ENCODE data around the gene PRKN.

Gene PRKN

DNA sequence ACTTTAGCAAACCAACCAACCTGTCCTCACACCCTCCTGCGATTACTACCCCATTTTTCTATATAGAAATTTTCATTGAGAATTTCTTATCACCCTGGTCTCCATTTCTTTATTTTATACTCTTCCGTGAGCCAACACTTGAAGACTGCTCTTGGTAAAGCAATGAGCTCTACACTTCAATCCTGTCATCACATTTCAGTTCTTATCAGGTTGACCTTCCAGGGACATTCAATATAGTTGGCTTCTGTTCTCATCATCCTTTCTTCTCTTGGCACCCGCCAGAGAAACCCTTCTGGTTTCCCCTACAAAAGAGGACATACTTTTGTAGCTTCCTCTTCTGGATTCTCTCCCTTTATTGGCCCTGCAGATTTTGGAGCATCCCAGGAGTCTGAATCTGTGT, 279.3 kb downstream of the PRKN start:
- no peaks in the 10 kb centered on the region for H3K4me1 ChIP-seq (ENCODE audit: control insufficient read depth, insufficient read depth, low read length)
- no peak overlapping the region for H3K27ac ChIP-seq (ENCODE audit: low read depth, low read length)

DNA sequence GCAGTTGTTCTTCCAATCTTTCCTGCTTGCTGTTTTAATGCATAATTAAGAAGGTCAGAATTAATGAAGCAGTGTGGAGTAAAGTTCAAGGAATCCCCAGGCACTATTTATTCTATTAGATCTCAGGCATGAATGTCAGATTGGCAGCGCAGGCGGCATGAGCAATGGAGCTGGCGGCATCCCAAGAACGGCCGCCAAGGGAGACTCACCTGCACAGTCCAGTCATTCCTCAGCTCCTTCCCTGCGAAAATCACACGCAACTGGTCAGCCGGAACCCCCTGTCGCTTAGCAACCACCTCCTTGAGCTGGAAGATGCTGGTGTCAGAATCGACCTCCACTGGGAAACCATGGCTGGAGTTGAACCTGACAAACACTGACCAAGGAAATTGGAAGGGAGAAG, 284.5 kb downstream of the PRKN start:
- Histone ChIP-seq H3K4me3 (ENCODE audit: low read length) (no peak overlapping the region), H3K9ac (ENCODE audit: low read length) (no peak overlapping the region)

More for the DNA sequence above, 279.3 kb downstream of the PRKN start:
- no peak overlapping the region for H3K4me3 ChIP-seq (ENCODE audit: low read length)
- H3K9ac ChIP-seq (ENCODE audit: low read length): no peak overlapping the region
- no peaks in the 10 kb centered on the region for H3K27me3 ChIP-seq (ENCODE audit: control insufficient read depth, insufficient read depth, low read length)
- H3K36me3 ChIP-seq (ENCODE audit: control insufficient read depth, insufficient read depth, low read length): no peaks in the 10 kb centered on the region

DNA sequence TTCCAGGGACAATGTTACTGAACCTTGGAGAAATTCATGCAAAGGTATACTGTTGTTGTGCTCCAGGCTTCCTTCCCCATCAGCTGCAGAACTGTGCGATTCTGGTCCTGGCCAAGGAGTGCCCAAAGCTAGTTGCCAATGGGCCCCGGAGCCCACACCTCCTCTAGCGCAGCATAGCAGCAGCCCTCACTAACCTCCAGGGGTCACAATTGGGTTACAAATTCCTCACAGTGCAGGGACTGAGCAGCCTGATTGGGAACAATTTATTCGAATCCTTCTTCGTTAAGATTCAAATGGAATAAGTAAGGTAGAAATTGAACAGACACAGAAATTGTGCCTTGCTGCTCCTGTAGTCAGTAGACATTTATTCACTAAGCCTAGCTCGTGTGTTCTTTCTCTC, 284.9 kb downstream of the PRKN start:
- Histone ChIP-seq H3K9ac (ENCODE audit: low read length) (no peak overlapping the region), H3K4me1 (ENCODE audit: control insufficient read depth, insufficient read depth, low read length) (no peaks in the 10 kb centered on the region), H3K27me3 (ENCODE audit: control insufficient read depth, insufficient read depth, low read length) (no peaks in the 10 kb centered on the region), H3K4me3 (ENCODE audit: low read length) (no peak overlapping the region), H3K36me3 (ENCODE audit: control insufficient read depth, insufficient read depth, low read length) (no peaks in the 10 kb centered on the region), H3K27ac (ENCODE audit: low read depth, low read length) (no peak overlapping the region)

More for the DNA sequence above, 284.5 kb downstream of the PRKN start:
- Histone ChIP-seq H3K36me3 (ENCODE audit: control insufficient read depth, insufficient read depth, low read length) (no peaks in the 10 kb centered on the region), H3K27me3 (ENCODE audit: control insufficient read depth, insufficient read depth, low read length) (no peaks in the 10 kb centered on the region), H3K27ac (ENCODE audit: low read depth, low read length) (no peak overlapping the region), H3K4me1 (ENCODE audit: control insufficient read depth, insufficient read depth, low read length) (no peaks in the 10 kb centered on the region)

DNA sequence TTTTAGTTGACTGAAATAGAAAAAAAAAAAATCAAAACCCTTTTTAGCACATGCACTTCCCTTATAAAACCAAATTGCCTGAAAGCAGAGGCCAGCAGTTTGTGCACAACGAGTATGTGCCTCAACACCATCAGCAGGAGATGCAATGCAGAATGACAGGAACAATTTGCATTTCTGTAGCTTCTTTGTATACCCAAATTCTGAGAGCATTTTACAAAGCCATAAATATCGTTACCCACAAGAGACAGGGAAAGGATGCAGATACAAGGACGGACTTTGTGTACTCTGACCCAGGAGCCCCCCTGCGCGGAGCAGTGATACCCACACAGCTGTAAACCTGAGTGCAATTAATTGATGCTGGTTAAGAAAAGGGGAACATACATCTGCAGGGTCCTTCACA, 285.6 kb downstream of the PRKN start:
- Histone ChIP-seq H3K36me3 (ENCODE audit: control insufficient read depth, insufficient read depth, low read length) (no peaks in the 10 kb centered on the region), H3K27me3 (ENCODE audit: control insufficient read depth, insufficient read depth, low read length) (no peaks in the 10 kb centered on the region), H3K4me1 (ENCODE audit: control insufficient read depth, insufficient read depth, low read length) (no peaks in the 10 kb centered on the region), H3K4me3 (ENCODE audit: low read length) (no peak overlapping the region), H3K27ac (ENCODE audit: low read depth, low read length) (no peak overlapping the region), H3K9ac (ENCODE audit: low read length) (no peak overlapping the region)

- Histone ChIP-seq H3K27me3 (ENCODE audit: control insufficient read depth, insufficient read depth, low read length) (no peaks in the 10 kb centered on the region), H3K4me3 (ENCODE audit: low read length) (no peak overlapping the region), H3K36me3 (ENCODE audit: control insufficient read depth, insufficient read depth, low read length) (no peaks in the 10 kb centered on the region)
Measured at GRCh38 chr6:162438980-162439379, 288.6 kb downstream of the PRKN start.

GRCh38 chr6:162435071-162435470, 292.5 kb downstream of the PRKN start:
- Histone ChIP-seq H3K4me3 (ENCODE audit: low read length) (no peak overlapping the region), H3K36me3 (ENCODE audit: control insufficient read depth, insufficient read depth, low read length) (no peaks in the 10 kb centered on the region), H3K9ac (ENCODE audit: low read length) (no peak overlapping the region), H3K27me3 (ENCODE audit: control insufficient read depth, insufficient read depth, low read length) (no peaks in the 10 kb centered on the region), H3K27ac (ENCODE audit: low read depth, low read length) (no peak overlapping the region), H3K4me1 (ENCODE audit: control insufficient read depth, insufficient read depth, low read length) (no peaks in the 10 kb centered on the region)

More at GRCh38 chr6:162438980-162439379, 288.6 kb downstream of the PRKN start:
- Histone ChIP-seq H3K4me1 (ENCODE audit: control insufficient read depth, insufficient read depth, low read length) (no peaks in the 10 kb centered on the region), H3K27ac (ENCODE audit: low read depth, low read length) (no peak overlapping the region), H3K9ac (ENCODE audit: low read length) (no peak overlapping the region)

GRCh38 chr6:162421004-162421403, 306.6 kb downstream of the PRKN start:
- no peak overlapping the region for H3K27ac ChIP-seq (ENCODE audit: low read depth, low read length)
- H3K27me3 ChIP-seq (ENCODE audit: control insufficient read depth, insufficient read depth, low read length): no peaks in the 10 kb centered on the region
- no peaks in the 10 kb centered on the region for H3K36me3 ChIP-seq (ENCODE audit: control insufficient read depth, insufficient read depth, low read length)
- no peak overlapping the region for H3K4me3 ChIP-seq (ENCODE audit: low read length)
- H3K4me1 ChIP-seq (ENCODE audit: control insufficient read depth, insufficient read depth, low read length): no peaks in the 10 kb centered on the region
- H3K9ac ChIP-seq (ENCODE audit: low read length): no peak overlapping the region

DNA sequence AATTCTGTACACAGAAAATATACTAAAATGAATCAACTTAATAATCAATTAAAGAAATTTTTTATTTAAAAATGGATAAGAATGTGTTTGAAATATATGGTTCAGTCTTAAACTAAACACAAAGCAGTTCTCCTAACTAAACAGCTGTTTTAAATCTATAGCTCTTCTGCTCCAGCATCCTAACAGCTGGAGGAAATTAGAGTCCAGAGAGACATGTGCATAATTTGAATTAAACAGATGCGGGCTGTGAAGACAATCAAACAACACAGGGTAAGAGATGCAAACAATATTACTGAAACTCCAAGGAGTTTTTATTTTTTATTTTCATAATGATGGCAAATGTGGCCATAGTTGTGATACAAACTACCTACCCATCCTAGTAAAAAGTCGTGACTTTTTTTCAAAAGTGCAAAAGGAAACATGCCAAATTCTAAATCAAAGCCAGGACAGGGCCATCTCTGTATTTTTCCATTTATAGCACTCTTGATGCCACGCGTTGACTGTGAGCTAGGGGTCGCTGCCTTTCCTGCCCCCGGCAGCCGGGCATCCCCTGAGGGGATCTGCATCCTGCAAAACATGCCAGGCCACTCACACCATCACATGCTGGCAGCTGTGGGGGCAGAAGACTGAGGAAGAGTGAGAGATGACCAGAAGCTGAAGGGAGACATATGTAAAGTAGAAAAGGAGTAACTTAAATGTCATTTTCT, 310.6 kb downstream of the PRKN start:
- Histone ChIP-seq H3K36me3 (ENCODE audit: control insufficient read depth, insufficient read depth, low read length) (no peaks in the 10 kb centered on the region), H3K4me3 (ENCODE audit: low read length) (no peak overlapping the region), H3K27me3 (ENCODE audit: control insufficient read depth, insufficient read depth, low read length) (no peaks in the 10 kb centered on the region), H3K27ac (ENCODE audit: low read depth, low read length) (no peak overlapping the region), H3K9ac (ENCODE audit: low read length) (no peak overlapping the region), H3K4me1 (ENCODE audit: control insufficient read depth, insufficient read depth, low read length) (no peaks in the 10 kb centered on the region)

- H3K27ac ChIP-seq (ENCODE audit: low read depth, low read length): no peak overlapping the region
Measured at GRCh38 chr6:162416307-162416706, 311.3 kb downstream of the PRKN start.

GRCh38 chr6:162409741-162410691, 317.6 kb downstream of the PRKN start:
- Histone ChIP-seq H3K4me3 (ENCODE audit: low read length) (no peak overlapping the region), H3K27me3 (ENCODE audit: control insufficient read depth, insufficient read depth, low read length) (no peaks in the 10 kb centered on the region), H3K36me3 (ENCODE audit: control insufficient read depth, insufficient read depth, low read length) (no peaks in the 10 kb centered on the region), H3K9ac (ENCODE audit: low read length) (no peak overlapping the region), H3K27ac (ENCODE audit: low read depth, low read length) (no peak overlapping the region), H3K4me1 (ENCODE audit: control insufficient read depth, insufficient read depth, low read length) (no peaks in the 10 kb centered on the region)

More at GRCh38 chr6:162416307-162416706, 311.3 kb downstream of the PRKN start:
- no peaks in the 10 kb centered on the region for H3K4me1 ChIP-seq (ENCODE audit: control insufficient read depth, insufficient read depth, low read length)
- no peak overlapping the region for H3K4me3 ChIP-seq (ENCODE audit: low read length)
- H3K36me3 ChIP-seq (ENCODE audit: control insufficient read depth, insufficient read depth, low read length): no peaks in the 10 kb centered on the region
- H3K27me3 ChIP-seq (ENCODE audit: control insufficient read depth, insufficient read depth, low read length): no peaks in the 10 kb centered on the region
- no peak overlapping the region for H3K9ac ChIP-seq (ENCODE audit: low read length)

- no peak overlapping the region for H3K4me3 ChIP-seq (ENCODE audit: low read length)
- no peak overlapping the region for H3K27ac ChIP-seq (ENCODE audit: low read depth, low read length)
- H3K36me3 ChIP-seq (ENCODE audit: control insufficient read depth, insufficient read depth, low read length): no peaks in the 10 kb centered on the region
- no peaks in the 10 kb centered on the region for H3K27me3 ChIP-seq (ENCODE audit: control insufficient read depth, insufficient read depth, low read length)
- H3K9ac ChIP-seq (ENCODE audit: low read length): no peak overlapping the region
- H3K4me1 ChIP-seq (ENCODE audit: control insufficient read depth, insufficient read depth, low read length): no peaks in the 10 kb centered on the region
Measured at GRCh38 chr6:162408826-162409535, 318.6 kb downstream of the PRKN start.

GRCh38 chr6:162404951-162405350, 322.6 kb downstream of the PRKN start:
- Histone ChIP-seq H3K4me1 (ENCODE audit: control insufficient read depth, insufficient read depth, low read length) (no peaks in the 10 kb centered on the region), H3K27ac (ENCODE audit: low read depth, low read length) (no peak overlapping the region), H3K36me3 (ENCODE audit: control insufficient read depth, insufficient read depth, low read length) (no peaks in the 10 kb centered on the region)

More at GRCh38 chr6:162404951-162405350, 322.6 kb downstream of the PRKN start:
- H3K4me3 ChIP-seq (ENCODE audit: low read length): no peak overlapping the region
- no peak overlapping the region for H3K9ac ChIP-seq (ENCODE audit: low read length)
- H3K27me3 ChIP-seq (ENCODE audit: control insufficient read depth, insufficient read depth, low read length): no peaks in the 10 kb centered on the region
